Measurements from ENCODE around the gene RASA1.

DNA sequence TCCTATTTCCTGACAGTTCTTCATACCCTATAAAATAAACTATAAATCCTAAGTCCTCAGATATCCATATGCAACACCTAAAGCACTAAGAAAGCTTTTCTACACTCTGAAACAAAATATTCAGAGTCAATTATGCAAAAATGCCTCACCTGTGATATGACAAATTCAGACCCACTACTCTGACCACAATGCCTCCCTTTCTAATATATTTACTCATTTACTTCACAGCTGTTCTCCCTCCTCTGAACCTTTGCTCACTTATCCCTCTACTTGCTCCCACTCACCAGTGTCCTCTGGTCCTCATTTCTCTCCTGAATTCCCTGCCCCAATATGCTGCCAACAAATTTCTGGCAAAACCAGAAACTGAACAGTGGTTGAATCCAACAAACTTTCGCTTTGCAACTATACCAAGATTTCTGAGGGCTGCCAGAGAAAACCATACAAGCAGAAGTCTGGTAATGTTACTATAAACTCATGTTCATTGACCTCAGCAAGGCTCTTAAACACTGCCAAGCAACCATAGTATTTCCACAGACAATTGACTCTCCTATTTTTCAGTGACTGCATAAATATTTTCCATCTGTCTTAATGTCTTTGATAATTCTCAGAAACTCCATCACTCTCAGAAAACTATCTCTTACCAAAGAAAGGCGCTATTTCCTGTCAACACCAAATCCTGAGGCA is 137.9 kb downstream of the RASA1 start:
- TF ChIP-seq, protein P1, sequence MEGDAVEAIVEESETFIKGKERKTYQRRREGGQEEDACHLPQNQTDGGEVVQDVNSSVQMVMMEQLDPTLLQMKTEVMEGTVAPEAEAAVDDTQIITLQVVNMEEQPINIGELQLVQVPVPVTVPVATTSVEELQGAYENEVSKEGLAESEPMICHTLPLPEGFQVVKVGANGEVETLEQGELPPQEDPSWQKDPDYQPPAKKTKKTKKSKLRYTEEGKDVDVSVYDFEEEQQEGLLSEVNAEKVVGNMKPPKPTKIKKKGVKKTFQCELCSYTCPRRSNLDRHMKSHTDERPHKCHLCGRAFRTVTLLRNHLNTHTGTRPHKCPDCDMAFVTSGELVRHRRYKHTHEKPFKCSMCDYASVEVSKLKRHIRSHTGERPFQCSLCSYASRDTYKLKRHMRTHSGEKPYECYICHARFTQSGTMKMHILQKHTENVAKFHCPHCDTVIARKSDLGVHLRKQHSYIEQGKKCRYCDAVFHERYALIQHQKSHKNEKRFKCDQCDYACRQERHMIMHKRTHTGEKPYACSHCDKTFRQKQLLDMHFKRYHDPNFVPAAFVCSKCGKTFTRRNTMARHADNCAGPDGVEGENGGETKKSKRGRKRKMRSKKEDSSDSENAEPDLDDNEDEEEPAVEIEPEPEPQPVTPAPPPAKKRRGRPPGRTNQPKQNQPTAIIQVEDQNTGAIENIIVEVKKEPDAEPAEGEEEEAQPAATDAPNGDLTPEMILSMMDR (conservative IDR thresholded peaks at IDR 0.05; ENCODE audit: low read depth, low read length), result no peak
- TF ChIP-seq EZH2 (IDR thresholded peaks at IDR 0.05; ENCODE audit: low read length, unreplicated experiment), result no peak
- no peak for TF ChIP-seq EZH2phosphoT487 (IDR thresholded peaks at IDR 0.05; ENCODE audit: borderline replicate concordance, low read length)

Data from PC-3 (cell line).